ENCODE data around the gene RPS15. TPM values are rescaled to one million over a fixed set of nuclear protein-coding genes. Genes with fewer than 3 reads are reported as not detected.
A peak's percentile ranks its signal among the peaks of the same experiment; 100 is the strongest.

Gene RPS15
- total and polyA plus RNA-seq, 9 of the 15 experiments (the other 6 are each of a cell fraction or from before 2014, with no cell fraction given), result 605 to 2,791 (median 957) TPM

DNA sequence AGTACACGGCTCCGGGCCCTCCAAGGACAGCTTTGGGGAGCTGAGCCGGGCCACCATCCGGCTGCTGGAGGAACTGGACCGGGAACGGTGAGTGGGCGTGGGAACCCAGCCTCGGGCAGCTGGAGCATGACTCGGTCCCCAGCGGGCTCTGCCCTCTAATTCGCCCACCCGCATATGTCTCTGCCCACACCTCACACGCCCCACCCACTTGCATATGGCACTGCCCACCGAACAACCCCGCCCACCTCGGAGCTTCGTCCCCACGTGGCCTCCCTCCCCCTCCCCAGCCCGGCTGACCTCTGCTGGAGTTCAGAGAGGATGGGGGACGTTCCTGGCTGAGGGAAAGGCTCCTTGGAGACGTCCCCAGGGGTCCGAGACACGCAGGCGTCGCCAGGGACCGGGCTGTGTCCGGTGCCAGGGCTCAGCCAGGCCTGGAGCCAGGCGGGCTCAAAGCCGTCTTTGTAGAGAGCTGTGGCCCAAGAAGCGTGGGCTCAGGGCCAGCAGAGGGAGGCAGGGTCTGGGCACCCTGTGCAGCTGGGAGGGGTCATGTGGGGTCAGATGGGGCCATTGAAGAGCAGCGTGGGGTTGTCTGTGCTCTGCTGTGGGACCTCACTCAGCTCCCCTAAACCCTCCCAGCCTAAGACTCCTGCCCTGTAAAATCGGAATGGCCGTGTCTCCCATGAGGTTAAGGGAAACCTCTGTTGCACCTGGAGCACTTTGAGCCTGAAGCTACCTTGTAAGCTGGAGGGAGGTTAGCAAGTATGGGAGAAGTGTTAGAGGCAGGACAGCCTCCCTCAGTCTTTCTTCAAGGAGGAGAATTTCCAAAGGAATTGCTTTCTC, 15.5 kb downstream of the RPS15 start (continued):
- TF ChIP-seq, protein P1, sequence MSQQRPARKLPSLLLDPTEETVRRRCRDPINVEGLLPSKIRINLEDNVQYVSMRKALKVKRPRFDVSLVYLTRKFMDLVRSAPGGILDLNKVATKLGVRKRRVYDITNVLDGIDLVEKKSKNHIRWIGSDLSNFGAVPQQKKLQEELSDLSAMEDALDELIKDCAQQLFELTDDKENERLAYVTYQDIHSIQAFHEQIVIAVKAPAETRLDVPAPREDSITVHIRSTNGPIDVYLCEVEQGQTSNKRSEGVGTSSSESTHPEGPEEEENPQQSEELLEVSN (IDR thresholded peaks at IDR 0.05; ENCODE audit: borderline replicate concordance in 1 of 2, extremely low read depth in 1 of 2, insufficient read depth in 1 of 2, insufficient read length in 1 of 2, low read depth in 1 of 2, low read length in 1 of 2, poor library complexity in 1 of 2, severe bottlenecking in 1 of 2), result peak in 1 of 2 experiments; percentile 48
- TF ChIP-seq ATF1 (CRISPR knock-in tag; IDR thresholded peaks at IDR 0.05) (no peak), ATF1 (tag; IDR thresholded peaks at IDR 0.05) (no peak), TBP (optimal IDR thresholded peaks at IDR 0.05; ENCODE audit: low read depth, low read length) (peak; percentile 13), YY1 (IDR thresholded peaks at IDR 0.05; ENCODE audit: borderline replicate concordance in 1 of 3, control insufficient read depth in 1 of 3, extremely low read depth in 1 of 3, insufficient read depth in 3 of 3, insufficient read length in 1 of 3, insufficient replicate concordance in 2 of 3, low read depth in 1 of 3, low read length in 2 of 3) (no peak)
- TF ChIP-seq, protein P2, sequence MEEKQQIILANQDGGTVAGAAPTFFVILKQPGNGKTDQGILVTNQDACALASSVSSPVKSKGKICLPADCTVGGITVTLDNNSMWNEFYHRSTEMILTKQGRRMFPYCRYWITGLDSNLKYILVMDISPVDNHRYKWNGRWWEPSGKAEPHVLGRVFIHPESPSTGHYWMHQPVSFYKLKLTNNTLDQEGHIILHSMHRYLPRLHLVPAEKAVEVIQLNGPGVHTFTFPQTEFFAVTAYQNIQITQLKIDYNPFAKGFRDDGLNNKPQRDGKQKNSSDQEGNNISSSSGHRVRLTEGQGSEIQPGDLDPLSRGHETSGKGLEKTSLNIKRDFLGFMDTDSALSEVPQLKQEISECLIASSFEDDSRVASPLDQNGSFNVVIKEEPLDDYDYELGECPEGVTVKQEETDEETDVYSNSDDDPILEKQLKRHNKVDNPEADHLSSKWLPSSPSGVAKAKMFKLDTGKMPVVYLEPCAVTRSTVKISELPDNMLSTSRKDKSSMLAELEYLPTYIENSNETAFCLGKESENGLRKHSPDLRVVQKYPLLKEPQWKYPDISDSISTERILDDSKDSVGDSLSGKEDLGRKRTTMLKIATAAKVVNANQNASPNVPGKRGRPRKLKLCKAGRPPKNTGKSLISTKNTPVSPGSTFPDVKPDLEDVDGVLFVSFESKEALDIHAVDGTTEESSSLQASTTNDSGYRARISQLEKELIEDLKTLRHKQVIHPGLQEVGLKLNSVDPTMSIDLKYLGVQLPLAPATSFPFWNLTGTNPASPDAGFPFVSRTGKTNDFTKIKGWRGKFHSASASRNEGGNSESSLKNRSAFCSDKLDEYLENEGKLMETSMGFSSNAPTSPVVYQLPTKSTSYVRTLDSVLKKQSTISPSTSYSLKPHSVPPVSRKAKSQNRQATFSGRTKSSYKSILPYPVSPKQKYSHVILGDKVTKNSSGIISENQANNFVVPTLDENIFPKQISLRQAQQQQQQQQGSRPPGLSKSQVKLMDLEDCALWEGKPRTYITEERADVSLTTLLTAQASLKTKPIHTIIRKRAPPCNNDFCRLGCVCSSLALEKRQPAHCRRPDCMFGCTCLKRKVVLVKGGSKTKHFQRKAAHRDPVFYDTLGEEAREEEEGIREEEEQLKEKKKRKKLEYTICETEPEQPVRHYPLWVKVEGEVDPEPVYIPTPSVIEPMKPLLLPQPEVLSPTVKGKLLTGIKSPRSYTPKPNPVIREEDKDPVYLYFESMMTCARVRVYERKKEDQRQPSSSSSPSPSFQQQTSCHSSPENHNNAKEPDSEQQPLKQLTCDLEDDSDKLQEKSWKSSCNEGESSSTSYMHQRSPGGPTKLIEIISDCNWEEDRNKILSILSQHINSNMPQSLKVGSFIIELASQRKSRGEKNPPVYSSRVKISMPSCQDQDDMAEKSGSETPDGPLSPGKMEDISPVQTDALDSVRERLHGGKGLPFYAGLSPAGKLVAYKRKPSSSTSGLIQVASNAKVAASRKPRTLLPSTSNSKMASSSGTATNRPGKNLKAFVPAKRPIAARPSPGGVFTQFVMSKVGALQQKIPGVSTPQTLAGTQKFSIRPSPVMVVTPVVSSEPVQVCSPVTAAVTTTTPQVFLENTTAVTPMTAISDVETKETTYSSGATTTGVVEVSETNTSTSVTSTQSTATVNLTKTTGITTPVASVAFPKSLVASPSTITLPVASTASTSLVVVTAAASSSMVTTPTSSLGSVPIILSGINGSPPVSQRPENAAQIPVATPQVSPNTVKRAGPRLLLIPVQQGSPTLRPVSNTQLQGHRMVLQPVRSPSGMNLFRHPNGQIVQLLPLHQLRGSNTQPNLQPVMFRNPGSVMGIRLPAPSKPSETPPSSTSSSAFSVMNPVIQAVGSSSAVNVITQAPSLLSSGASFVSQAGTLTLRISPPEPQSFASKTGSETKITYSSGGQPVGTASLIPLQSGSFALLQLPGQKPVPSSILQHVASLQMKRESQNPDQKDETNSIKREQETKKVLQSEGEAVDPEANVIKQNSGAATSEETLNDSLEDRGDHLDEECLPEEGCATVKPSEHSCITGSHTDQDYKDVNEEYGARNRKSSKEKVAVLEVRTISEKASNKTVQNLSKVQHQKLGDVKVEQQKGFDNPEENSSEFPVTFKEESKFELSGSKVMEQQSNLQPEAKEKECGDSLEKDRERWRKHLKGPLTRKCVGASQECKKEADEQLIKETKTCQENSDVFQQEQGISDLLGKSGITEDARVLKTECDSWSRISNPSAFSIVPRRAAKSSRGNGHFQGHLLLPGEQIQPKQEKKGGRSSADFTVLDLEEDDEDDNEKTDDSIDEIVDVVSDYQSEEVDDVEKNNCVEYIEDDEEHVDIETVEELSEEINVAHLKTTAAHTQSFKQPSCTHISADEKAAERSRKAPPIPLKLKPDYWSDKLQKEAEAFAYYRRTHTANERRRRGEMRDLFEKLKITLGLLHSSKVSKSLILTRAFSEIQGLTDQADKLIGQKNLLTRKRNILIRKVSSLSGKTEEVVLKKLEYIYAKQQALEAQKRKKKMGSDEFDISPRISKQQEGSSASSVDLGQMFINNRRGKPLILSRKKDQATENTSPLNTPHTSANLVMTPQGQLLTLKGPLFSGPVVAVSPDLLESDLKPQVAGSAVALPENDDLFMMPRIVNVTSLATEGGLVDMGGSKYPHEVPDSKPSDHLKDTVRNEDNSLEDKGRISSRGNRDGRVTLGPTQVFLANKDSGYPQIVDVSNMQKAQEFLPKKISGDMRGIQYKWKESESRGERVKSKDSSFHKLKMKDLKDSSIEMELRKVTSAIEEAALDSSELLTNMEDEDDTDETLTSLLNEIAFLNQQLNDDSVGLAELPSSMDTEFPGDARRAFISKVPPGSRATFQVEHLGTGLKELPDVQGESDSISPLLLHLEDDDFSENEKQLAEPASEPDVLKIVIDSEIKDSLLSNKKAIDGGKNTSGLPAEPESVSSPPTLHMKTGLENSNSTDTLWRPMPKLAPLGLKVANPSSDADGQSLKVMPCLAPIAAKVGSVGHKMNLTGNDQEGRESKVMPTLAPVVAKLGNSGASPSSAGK (IDR thresholded peaks at IDR 0.05), result peak; percentile 44; the same call in 1 of the 2 replicates
- TF ChIP-seq, protein P3, sequence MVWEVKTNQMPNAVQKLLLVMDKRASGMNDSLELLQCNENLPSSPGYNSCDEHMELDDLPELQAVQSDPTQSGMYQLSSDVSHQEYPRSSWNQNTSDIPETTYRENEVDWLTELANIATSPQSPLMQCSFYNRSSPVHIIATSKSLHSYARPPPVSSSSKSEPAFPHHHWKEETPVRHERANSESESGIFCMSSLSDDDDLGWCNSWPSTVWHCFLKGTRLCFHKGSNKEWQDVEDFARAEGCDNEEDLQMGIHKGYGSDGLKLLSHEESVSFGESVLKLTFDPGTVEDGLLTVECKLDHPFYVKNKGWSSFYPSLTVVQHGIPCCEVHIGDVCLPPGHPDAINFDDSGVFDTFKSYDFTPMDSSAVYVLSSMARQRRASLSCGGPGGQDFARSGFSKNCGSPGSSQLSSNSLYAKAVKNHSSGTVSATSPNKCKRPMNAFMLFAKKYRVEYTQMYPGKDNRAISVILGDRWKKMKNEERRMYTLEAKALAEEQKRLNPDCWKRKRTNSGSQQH (CRISPR knock-in tag; IDR thresholded peaks at IDR 0.05), result no peak
- TF ChIP-seq, protein P4, sequence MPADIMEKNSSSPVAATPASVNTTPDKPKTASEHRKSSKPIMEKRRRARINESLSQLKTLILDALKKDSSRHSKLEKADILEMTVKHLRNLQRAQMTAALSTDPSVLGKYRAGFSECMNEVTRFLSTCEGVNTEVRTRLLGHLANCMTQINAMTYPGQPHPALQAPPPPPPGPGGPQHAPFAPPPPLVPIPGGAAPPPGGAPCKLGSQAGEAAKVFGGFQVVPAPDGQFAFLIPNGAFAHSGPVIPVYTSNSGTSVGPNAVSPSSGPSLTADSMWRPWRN (IDR thresholded peaks at IDR 0.05; ENCODE audit: low read depth), result no peak

All from K562 (cell line).